H1 (cell line): ENCODE measurements around the gene FICD. TPM values are rescaled to one million over a fixed set of nuclear protein-coding genes. Genes with fewer than 3 reads are reported as not detected.

Experiments
- CHD7 ChIP-seq: fragments of 300-600 bp; sonication (generic); IDR thresholded peaks from 2 replicates; pipeline ENCODE4 v1.7.1; 2012; ENCODE audit warnings: low read length, moderate library complexity, mild to moderate bottlenecking, inconsistent platforms; ENCODE audit not compliant: insufficient replicate concordance
- polyA plus RNA-seq, 7 experiments: library from polyadenylated mRNA; depleted of rRNA in 3 of 7; stranded (reverse) in 5 of 7; unstranded in 2 of 7; fragments of >200 nt in 5 of 7; fragments of 200-250 nt in 2 of 7; gene quantifications; 1 replicate in 5 of 7; 2 replicates in 1 of 7; 4 replicates in 1 of 7; pipeline versions ENCODE4 v1.2.1 to v1.2.3, GENCODE V29; 2011 to 2013; ENCODE audit warnings: missing spikeins in 2 of 7, mixed read lengths in 2 of 7
- total RNA-seq: library from RNA; stranded (reverse); fragmentation: NEBNext Ultra II Directional; extraction: Animal tissue kit (Norgen Biotek cat#: 25700); gene quantifications from 2 replicates; pipeline ENCODE4 v1.2.1, GENCODE V29; 2021

Gene FICD
- total and polyA plus RNA-seq, 2 of the 8 experiments (the other 6 are each of a cell fraction or from before 2014, with no cell fraction given) = 2.2 to 6.0 TPM

- TF ChIP-seq CHD7 = no peak
These were observed 46.7 kb upstream of the FICD start (continued) for GRCh38 chr12:108468196-108468968.
